ENCODE results near the gene KDM4C. TPM values are rescaled to one million over a fixed set of nuclear protein-coding genes. Genes with fewer than 3 reads are reported as not detected.

Gene KDM4C
- total RNA-seq, 2 donors from 2014 or later, result 12.8 to 31.5 TPM

DNA sequence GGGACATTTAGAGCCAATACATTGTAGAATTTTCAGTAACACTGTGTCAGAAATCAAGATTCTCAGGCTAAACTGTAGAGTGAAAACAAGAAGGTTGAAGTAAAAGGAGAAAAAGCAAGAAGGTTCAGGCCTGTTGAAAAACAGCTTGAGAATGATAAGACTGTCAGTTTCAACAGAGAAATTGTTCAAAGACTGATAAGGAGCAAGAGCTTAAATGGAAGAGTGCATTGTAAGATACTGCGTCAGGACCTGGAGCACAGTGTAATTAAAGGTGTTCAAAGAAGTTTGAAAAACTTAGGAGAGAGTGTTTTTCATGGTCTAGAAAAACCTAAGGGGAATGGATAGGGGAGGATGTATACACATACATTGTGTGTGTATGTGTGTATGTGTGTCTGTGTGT lies 408.3 kb downstream of the KDM4C start:
- H3K4me1 ChIP-seq (ENCODE audit: control insufficient read depth, insufficient read depth, low read length), result peaks cover 5% of the 10 kb centered on the region
- no peak overlapping the region for H3K4me3 Mint-ChIP-seq
- no peak overlapping the region for H3K27ac Mint-ChIP-seq
- TF ChIP-seq, protein P1, sequence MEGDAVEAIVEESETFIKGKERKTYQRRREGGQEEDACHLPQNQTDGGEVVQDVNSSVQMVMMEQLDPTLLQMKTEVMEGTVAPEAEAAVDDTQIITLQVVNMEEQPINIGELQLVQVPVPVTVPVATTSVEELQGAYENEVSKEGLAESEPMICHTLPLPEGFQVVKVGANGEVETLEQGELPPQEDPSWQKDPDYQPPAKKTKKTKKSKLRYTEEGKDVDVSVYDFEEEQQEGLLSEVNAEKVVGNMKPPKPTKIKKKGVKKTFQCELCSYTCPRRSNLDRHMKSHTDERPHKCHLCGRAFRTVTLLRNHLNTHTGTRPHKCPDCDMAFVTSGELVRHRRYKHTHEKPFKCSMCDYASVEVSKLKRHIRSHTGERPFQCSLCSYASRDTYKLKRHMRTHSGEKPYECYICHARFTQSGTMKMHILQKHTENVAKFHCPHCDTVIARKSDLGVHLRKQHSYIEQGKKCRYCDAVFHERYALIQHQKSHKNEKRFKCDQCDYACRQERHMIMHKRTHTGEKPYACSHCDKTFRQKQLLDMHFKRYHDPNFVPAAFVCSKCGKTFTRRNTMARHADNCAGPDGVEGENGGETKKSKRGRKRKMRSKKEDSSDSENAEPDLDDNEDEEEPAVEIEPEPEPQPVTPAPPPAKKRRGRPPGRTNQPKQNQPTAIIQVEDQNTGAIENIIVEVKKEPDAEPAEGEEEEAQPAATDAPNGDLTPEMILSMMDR (conservative IDR thresholded peaks at IDR 0.05), result no peak
- H3K27ac ChIP-seq (ENCODE audit: low read depth, low read length), result no peak overlapping the region
- no peak for DNase-seq
- no peak overlapping the region for H3K9ac ChIP-seq (ENCODE audit: extremely low read depth, low read length, poor library complexity, severe bottlenecking)
- H3K27me3 Mint-ChIP-seq (ENCODE audit: insufficient read depth), result no peaks in the 10 kb centered on the region
- H3K36me3 ChIP-seq (ENCODE audit: control insufficient read depth, insufficient read depth, low read length), result peaks cover 19% of the 10 kb centered on the region
- H3K36me3 Mint-ChIP-seq (ENCODE audit: low read depth), result peaks cover 16% of the 10 kb centered on the region
- peaks cover 12% of the 10 kb centered on the region for H3K4me1 Mint-ChIP-seq
- no peaks in the 10 kb centered on the region for H3K9me3 Mint-ChIP-seq
- no peaks in the 10 kb centered on the region for H3K27me3 ChIP-seq (ENCODE audit: control insufficient read depth, insufficient read depth, low read length, poor library complexity, severe bottlenecking)
- no peaks in the 10 kb centered on the region for H3K9me3 ChIP-seq (ENCODE audit: control insufficient read depth, low read length)
- no peak overlapping the region for H3K4me3 ChIP-seq (ENCODE audit: low read length)
- 90% methylated on average over 1 of the region's 1 CpG for WGBS, 2 experiments (ENCODE audit: insufficient coverage in 1 of 2, insufficient read length in 1 of 2)

DNA sequence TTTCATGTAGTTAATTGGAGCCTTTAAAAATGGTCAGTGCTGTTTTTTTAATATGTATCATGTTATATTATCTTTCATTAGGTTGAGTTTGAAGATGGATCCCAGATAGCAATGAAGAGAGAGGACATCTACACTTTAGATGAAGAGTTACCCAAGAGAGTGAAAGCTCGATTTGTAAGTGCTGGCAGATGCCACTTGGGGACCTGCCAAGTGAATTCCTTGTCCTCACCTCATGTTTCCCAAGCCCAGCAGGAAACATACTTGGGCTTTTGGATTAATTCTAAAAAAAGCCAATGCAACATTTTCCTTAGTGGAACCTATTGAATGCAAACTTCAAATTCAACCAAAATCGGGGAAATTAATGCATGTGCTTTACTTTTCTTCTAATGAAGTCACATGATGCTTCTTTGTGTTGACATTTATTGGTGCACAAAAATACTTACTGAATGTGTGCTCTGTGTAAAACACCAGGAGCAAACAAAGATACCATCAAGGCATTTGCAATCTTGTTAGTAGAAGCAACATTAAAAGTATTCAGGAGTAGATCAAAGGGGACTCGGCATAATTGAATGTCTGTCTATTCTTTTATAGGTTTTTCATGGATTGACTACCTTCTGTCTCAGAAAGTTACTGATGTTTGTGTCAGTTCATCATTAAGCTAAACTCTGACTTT lies 412.1 kb downstream of the KDM4C start:
- peaks cover 23% of the 10 kb centered on the region for H3K4me1 Mint-ChIP-seq
- Histone ChIP-seq H3K36me3 (ENCODE audit: control insufficient read depth, insufficient read depth, low read length) (peaks cover 24% of the 10 kb centered on the region), H3K4me1 (ENCODE audit: control insufficient read depth, insufficient read depth, low read length) (peaks cover 5% of the 10 kb centered on the region), H3K27me3 (ENCODE audit: control insufficient read depth, insufficient read depth, low read length, poor library complexity, severe bottlenecking) (no peaks in the 10 kb centered on the region), H3K9me3 (ENCODE audit: control insufficient read depth, low read length) (no peaks in the 10 kb centered on the region), H3K9ac (ENCODE audit: extremely low read depth, low read length, poor library complexity, severe bottlenecking) (no peak overlapping the region), H3K4me3 (ENCODE audit: low read length) (no peak overlapping the region), H3K27ac (ENCODE audit: low read depth, low read length) (no peak overlapping the region)
- TF ChIP-seq, protein P1 (conservative IDR thresholded peaks at IDR 0.05), result no peak
- no peak overlapping the region for H3K4me3 Mint-ChIP-seq
- H3K27ac Mint-ChIP-seq, result no peak overlapping the region
- DNase-seq, result no peak
- H3K9me3 Mint-ChIP-seq, result no peaks in the 10 kb centered on the region
- WGBS, 2 experiments (ENCODE audit: insufficient coverage in 1 of 2, insufficient read length in 1 of 2), result 90 to 95% methylated on average over 3 of the region's 3 CpGs
- H3K27me3 Mint-ChIP-seq (ENCODE audit: insufficient read depth), result no peaks in the 10 kb centered on the region
- peaks cover 16% of the 10 kb centered on the region for H3K36me3 Mint-ChIP-seq (ENCODE audit: low read depth)

DNA sequence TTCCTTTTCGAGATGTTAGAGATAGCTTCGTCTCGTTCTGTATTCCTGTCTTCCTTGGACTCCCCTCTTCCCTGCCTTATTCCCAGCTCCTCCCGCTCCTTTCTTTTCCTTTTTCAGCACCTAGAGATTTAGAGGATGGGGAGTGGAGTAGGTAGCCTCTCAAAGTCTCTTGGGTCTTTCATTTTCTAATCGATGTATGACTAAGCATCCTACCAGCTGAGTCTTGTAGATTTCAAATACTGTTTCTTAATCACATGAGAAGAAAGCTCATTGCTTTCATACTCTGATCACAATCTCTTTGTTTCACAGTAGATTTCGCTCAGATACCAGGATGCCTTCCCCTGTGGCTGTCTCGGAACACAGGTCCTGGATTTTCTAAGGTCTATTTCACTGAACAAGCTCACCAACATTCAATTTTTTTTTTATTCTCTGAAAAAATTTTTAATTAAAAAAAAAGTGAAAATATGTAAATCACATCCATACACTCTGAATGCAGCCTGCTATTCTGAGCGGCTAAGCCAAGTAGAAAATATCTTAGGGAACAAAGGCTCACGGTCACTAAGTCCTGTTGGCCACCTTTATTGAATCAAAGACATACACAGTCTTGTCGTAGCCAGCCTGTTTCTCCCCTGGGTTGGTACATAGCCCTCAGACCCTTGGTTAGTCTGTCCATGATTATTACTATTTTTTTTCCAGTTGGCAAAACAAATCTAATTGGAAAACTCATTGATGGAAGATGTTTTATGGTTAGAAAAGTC lies 413.8 kb downstream of the KDM4C start:
- H3K4me3 Mint-ChIP-seq, result no peak overlapping the region
- no peaks in the 10 kb centered on the region for H3K27me3 Mint-ChIP-seq (ENCODE audit: insufficient read depth)
- peaks cover 14% of the 10 kb centered on the region for H3K4me1 Mint-ChIP-seq
- peaks cover 16% of the 10 kb centered on the region for H3K36me3 Mint-ChIP-seq (ENCODE audit: low read depth)
- Histone ChIP-seq H3K36me3 (ENCODE audit: control insufficient read depth, insufficient read depth, low read length) (peaks cover 24% of the 10 kb centered on the region), H3K27ac (ENCODE audit: low read depth, low read length) (peak overlapping the region; percentile 69), H3K9ac (ENCODE audit: extremely low read depth, low read length, poor library complexity, severe bottlenecking) (no peak overlapping the region), H3K9me3 (ENCODE audit: control insufficient read depth, low read length) (no peaks in the 10 kb centered on the region), H3K27me3 (ENCODE audit: control insufficient read depth, insufficient read depth, low read length, poor library complexity, severe bottlenecking) (no peaks in the 10 kb centered on the region), H3K4me3 (ENCODE audit: low read length) (no peak overlapping the region), H3K4me1 (ENCODE audit: control insufficient read depth, insufficient read depth, low read length) (no peaks in the 10 kb centered on the region)
- no peak overlapping the region for H3K27ac Mint-ChIP-seq
- WGBS, 2 experiments (ENCODE audit: insufficient coverage in 1 of 2, insufficient read length in 1 of 2), result 86 to 89% methylated on average over 8 to 10 of the region's 10 CpGs
- DNase-seq, result no peak
- TF ChIP-seq, protein P1 (conservative IDR thresholded peaks at IDR 0.05), result no peak
- no peaks in the 10 kb centered on the region for H3K9me3 Mint-ChIP-seq

Data from endodermal cell (in vitro differentiated cells).